Measurements from ENCODE around the gene PIM3.

GRCh38 chr22:50009251-50009650 is 48.7 kb downstream of the PIM3 start:
- no peak for TF ChIP-seq CTCF (IDR thresholded peaks at IDR 0.05; ENCODE audit: insufficient read depth, low read length, poor library complexity, severe bottlenecking)
- TF ChIP-seq EZH2phosphoT487 (conservative IDR thresholded peaks at IDR 0.05; ENCODE audit: low read length): no peak

Data from SU-DHL-6 (cell line).